Small intestine (tissue), 7 donors: ENCODE data around the gene GJC2. TPM values are rescaled to one million over a fixed set of nuclear protein-coding genes. Genes with fewer than 3 reads are reported as not detected.

Experiments used
- DNase-seq, 2 donors: peaks; one replicate each; pipeline versions ENCODE4 v3.0.0 to v3.0.0-alpha.2; 2013
- FAIRE-seq: peaks from 2 replicates; lab custom pipeline; 2012; peaks lifted over from hg19 to GRCh38; lab: Jason Lieb, UNC
- H3K27ac ChIP-seq, 3 donors: one replicate each; pipeline ENCODE4 v1.5.1; 2013; ENCODE audit warnings: low read length in 2 of 3, mild to moderate bottlenecking in 2 of 3, control low read depth in 1 of 3, inconsistent platforms in 1 of 3, low read depth in 1 of 3, moderate library complexity in 1 of 3
- H3K27me3 ChIP-seq, 3 donors: one replicate each; pipeline ENCODE4 v1.6.1; 2013; ENCODE audit warnings: low read length in 3 of 3, inconsistent platforms in 1 of 3; ENCODE audit not compliant: control insufficient read depth in 3 of 3, insufficient read depth in 3 of 3
- H3K36me3 ChIP-seq, 3 donors: one replicate each; pipeline ENCODE4 v1.6.1; 2013; ENCODE audit warnings: low read length in 3 of 3, inconsistent platforms in 1 of 3, low read depth in 1 of 3, mild to moderate bottlenecking in 1 of 3, moderate library complexity in 1 of 3; ENCODE audit not compliant: control insufficient read depth in 3 of 3, insufficient read depth in 2 of 3
- H3K4me1 ChIP-seq, 3 donors: one replicate each; pipeline ENCODE4 v1.6.1; 2013; ENCODE audit warnings: low read length in 2 of 3, inconsistent platforms in 1 of 3, low read depth in 1 of 3, mild to moderate bottlenecking in 1 of 3, moderate library complexity in 1 of 3; ENCODE audit not compliant: control insufficient read depth in 3 of 3, insufficient read depth in 2 of 3
- H3K4me3 ChIP-seq, 3 donors: one replicate each; pipeline ENCODE4 v1.5.1; 2013; ENCODE audit warnings: low read length in 3 of 3, control low read depth in 1 of 3, inconsistent platforms in 1 of 3, low read depth in 1 of 3, mild to moderate bottlenecking in 1 of 3, moderate library complexity in 1 of 3
- H3K9me3 ChIP-seq, 2 donors: one replicate each; pipeline ENCODE4 v1.6.1; 2013; ENCODE audit warnings: low read depth in 1 of 2, low read length in 1 of 2; ENCODE audit not compliant: control insufficient read depth in 2 of 2, insufficient read depth in 1 of 2
- WGBS, 3 donors: extraction: QIAGEN DNeasy Blood & Tissue Kit; methylation state at CpG; one replicate each; pipeline ENCODE4 v1.1.7; 2013; 5-methylcytosine and 5-hydroxymethylcytosine counted together
- polyA plus RNA-seq, 4 donors: library from polyadenylated mRNA; stranded (reverse) in 3 of 4; unstranded in 1 of 4; fragments of 200-250 nt in 3 of 4; fragments of 120-200 nt in 1 of 4; gene quantifications; one replicate each; pipeline versions ENCODE4 v1.2.1 to v1.2.3, GENCODE V29; 2013
- donor health status: healthy with polysubstance abuse.
- donor health status: control.
- donor health status: control.
- donor health status: Bipolar disorder and iron deficiency.
- donor health status: healthy.

GJC2 gene
- polyA plus RNA-seq, 4 donors: 0.27 to 1.4 (median 0.99) TPM; not detected in 1

GRCh38 chr1:228160201-228160761 lies 10.6 kb downstream of the GJC2 start:
- FAIRE-seq (no peak), DNase-seq (no peak)
- Histone ChIP-seq H3K4me3 (no peak overlapping the region), H3K9me3 (no peaks in the 10 kb centered on the region), H3K4me1 (peaks cover 0 to 43% (median 2%) of the 10 kb centered on the region in 3 donors), H3K36me3 (peaks cover 0 to 6% (median 0%) of the 10 kb centered on the region in 3 donors), H3K27me3 (peaks cover 0 to 26% (median 4%) of the 10 kb centered on the region in 3 donors), H3K27ac (no peak overlapping the region)
- WGBS, 3 donors: 84 to 85% (median 85%) methylated on average over 15 of the region's 15 CpGs

- no peak overlapping the region for H3K27ac ChIP-seq
- no peaks in the 10 kb centered on the region for H3K9me3 ChIP-seq
- 12 to 40% (median 23%) methylated on average over 6 to 7 of the region's 7 CpGs for WGBS, 3 donors
- H3K36me3 ChIP-seq: peaks cover 0 to 6% (median 0%) of the 10 kb centered on the region in 3 donors
- FAIRE-seq: no peak
- peaks cover 0 to 45% (median 2%) of the 10 kb centered on the region in 3 donors for H3K4me1 ChIP-seq
- peak in 1 of 2 donors; percentile 70 for DNase-seq
- no peak overlapping the region for H3K4me3 ChIP-seq
- peaks cover 0 to 26% (median 4%) of the 10 kb centered on the region in 3 donors for H3K27me3 ChIP-seq
Observed at GRCh38 chr1:228161362-228161761, 11.6 kb downstream of the GJC2 start.

GRCh38 chr1:228161866-228162265 lies 12.1 kb downstream of the GJC2 start:
- no peak overlapping the region for H3K4me3 ChIP-seq
- FAIRE-seq: no peak
- H3K27ac ChIP-seq: peak overlapping the region in 2 of 3 donors; percentile 12 to 49
- H3K9me3 ChIP-seq: no peaks in the 10 kb centered on the region
- no peak for DNase-seq
- H3K4me1 ChIP-seq: peaks cover 2 to 50% (median 2%) of the 10 kb centered on the region in 3 donors
- 78 to 81% (median 79%) methylated on average over 9 of the region's 9 CpGs for WGBS, 3 donors
- H3K36me3 ChIP-seq: peaks cover 0 to 6% (median 0%) of the 10 kb centered on the region in 3 donors
- peaks cover 0 to 26% (median 4%) of the 10 kb centered on the region in 3 donors for H3K27me3 ChIP-seq

- Histone ChIP-seq H3K4me1 (peaks cover 2 to 52% (median 3%) of the 10 kb centered on the region in 3 donors), H3K4me3 (no peak overlapping the region), H3K27me3 (peaks cover 0 to 20% (median 4%) of the 10 kb centered on the region in 3 donors), H3K9me3 (no peaks in the 10 kb centered on the region), H3K36me3 (peaks cover 0 to 6% (median 0%) of the 10 kb centered on the region in 3 donors), H3K27ac (peak overlapping the region in 2 of 3 donors; percentile 27 to 59)
- peak; percentile 29 to 67 for DNase-seq
- no peak for FAIRE-seq
- 17 to 30% (median 21%) methylated on average over 12 to 14 of the region's 14 CpGs for WGBS, 3 donors
Observed at GRCh38 chr1:228162286-228163006, 12.7 kb downstream of the GJC2 start.

- Histone ChIP-seq H3K9me3 (no peaks in the 10 kb centered on the region), H3K27me3 (peaks cover 0 to 14% (median 2%) of the 10 kb centered on the region in 3 donors), H3K27ac (peak overlapping the region in 2 of 3 donors; percentile 35 to 59), H3K36me3 (peaks cover 0 to 6% (median 0%) of the 10 kb centered on the region in 3 donors), H3K4me3 (no peak overlapping the region), H3K4me1 (peaks cover 2 to 52% (median 3%) of the 10 kb centered on the region in 3 donors)
- 43 to 49% (median 47%) methylated on average over 25 to 30 of the region's 30 CpGs for WGBS, 3 donors
- DNase-seq (peak; percentile 34 to 80), FAIRE-seq (no peak)
Observed at GRCh38 chr1:228163007-228163753, 13.4 kb downstream of the GJC2 start.

- Histone ChIP-seq H3K36me3 (peaks cover 0 to 14% (median 0%) of the 10 kb centered on the region in 3 donors), H3K27me3 (peaks cover 0 to 8% (median 0%) of the 10 kb centered on the region in 3 donors), H3K4me1 (peaks cover 2 to 50% (median 3%) of the 10 kb centered on the region in 3 donors), H3K4me3 (no peak overlapping the region), H3K27ac (no peak overlapping the region), H3K9me3 (no peaks in the 10 kb centered on the region)
- FAIRE-seq (no peak), DNase-seq (no peak)
- WGBS, 3 donors: 91 to 92% (median 91%) methylated on average over 10 of the region's 10 CpGs
Observed at GRCh38 chr1:228163776-228164519, 14.2 kb downstream of the GJC2 start.

- Histone ChIP-seq H3K27ac (peak overlapping the region; percentile 79 to 97 (median 95)), H3K36me3 (peaks cover 0 to 15% (median 0%) of the 10 kb centered on the region in 3 donors), H3K9me3 (no peaks in the 10 kb centered on the region), H3K27me3 (peaks cover 0 to under 1% (median 0%) of the 10 kb centered on the region in 3 donors), H3K4me3 (peak overlapping the region; percentile 38 to 58 (median 47)), H3K4me1 (peaks cover 2 to 49% (median 3%) of the 10 kb centered on the region in 3 donors)
- DNase-seq (no peak), FAIRE-seq (no peak)
- WGBS, 3 donors: 54 to 56% (median 55%) methylated on average over 20 of the region's 20 CpGs
Observed at GRCh38 chr1:228164561-228165371, 15.0 kb downstream of the GJC2 start.
